Measurements from ENCODE around the gene ACOXL. TPM values are rescaled to one million over a fixed set of nuclear protein-coding genes. Genes with fewer than 3 reads are reported as not detected.

Gene ACOXL
- total RNA-seq, 1 donor from 2014 or later: 0.58 TPM

DNA sequence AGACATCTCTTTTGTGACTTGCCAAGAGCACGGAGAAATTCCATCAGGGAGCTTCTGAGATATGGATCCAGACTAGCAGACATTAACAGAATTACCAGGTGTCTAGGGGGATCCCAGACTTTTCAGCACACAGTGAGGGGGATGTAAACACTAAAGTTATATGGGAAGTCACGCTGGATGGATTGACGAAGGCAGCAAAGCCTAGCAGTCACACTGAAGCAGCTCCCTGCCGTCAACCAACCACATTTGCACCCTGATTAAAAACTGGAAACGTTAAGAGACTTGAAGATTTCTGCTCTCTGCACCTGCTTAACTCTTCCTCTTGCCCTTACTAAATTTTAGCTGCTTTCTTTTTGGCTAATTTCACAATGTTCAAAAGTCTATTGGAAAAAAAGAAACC, 325.9 kb downstream of the ACOXL start:
- no peaks in the 10 kb centered on the region for H3K36me3 ChIP-seq (ENCODE audit: control insufficient read depth, insufficient read depth, low read length)
- TF ChIP-seq, protein P1, sequence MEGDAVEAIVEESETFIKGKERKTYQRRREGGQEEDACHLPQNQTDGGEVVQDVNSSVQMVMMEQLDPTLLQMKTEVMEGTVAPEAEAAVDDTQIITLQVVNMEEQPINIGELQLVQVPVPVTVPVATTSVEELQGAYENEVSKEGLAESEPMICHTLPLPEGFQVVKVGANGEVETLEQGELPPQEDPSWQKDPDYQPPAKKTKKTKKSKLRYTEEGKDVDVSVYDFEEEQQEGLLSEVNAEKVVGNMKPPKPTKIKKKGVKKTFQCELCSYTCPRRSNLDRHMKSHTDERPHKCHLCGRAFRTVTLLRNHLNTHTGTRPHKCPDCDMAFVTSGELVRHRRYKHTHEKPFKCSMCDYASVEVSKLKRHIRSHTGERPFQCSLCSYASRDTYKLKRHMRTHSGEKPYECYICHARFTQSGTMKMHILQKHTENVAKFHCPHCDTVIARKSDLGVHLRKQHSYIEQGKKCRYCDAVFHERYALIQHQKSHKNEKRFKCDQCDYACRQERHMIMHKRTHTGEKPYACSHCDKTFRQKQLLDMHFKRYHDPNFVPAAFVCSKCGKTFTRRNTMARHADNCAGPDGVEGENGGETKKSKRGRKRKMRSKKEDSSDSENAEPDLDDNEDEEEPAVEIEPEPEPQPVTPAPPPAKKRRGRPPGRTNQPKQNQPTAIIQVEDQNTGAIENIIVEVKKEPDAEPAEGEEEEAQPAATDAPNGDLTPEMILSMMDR (IDR thresholded peaks at IDR 0.05; ENCODE audit: insufficient read depth, low read length, poor library complexity, severe bottlenecking): no peak
- H3K27me3 ChIP-seq (ENCODE audit: control insufficient read depth, insufficient read depth, low read length): no peaks in the 10 kb centered on the region

DNA sequence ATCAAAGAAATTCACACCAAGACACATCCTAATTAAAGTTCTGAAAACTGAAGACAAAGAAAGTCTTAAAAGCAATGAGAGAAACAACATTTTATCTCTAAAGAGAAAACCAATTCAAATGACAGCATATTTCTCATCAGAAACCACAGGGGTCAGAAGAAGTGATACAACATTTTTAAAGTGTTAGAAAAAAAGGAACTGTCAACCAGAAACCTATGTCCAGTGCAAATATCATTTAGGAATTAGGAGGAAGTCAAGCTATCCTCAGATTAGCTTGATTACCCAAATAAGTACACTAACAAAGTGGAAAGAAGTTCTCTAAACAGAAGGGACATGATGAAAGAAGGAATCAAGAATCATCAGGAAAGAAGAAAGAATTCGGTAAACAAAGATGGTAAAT, 328.8 kb downstream of the ACOXL start:
- no peaks in the 10 kb centered on the region for H3K36me3 ChIP-seq (ENCODE audit: control insufficient read depth, insufficient read depth, low read length)
- no peak for DNase-seq (ENCODE audit: low read depth)
- H3K27me3 ChIP-seq (ENCODE audit: control insufficient read depth, insufficient read depth, low read length): no peaks in the 10 kb centered on the region
- no peak overlapping the region for H3K4me3 ChIP-seq (ENCODE audit: low read depth, low read length)
- TF ChIP-seq, protein P1 (IDR thresholded peaks at IDR 0.05; ENCODE audit: insufficient read depth, low read length, poor library complexity, severe bottlenecking): no peak

More for the DNA sequence above, 325.9 kb downstream of the ACOXL start:
- DNase-seq (ENCODE audit: low read depth): no peak
- H3K4me3 ChIP-seq (ENCODE audit: low read depth, low read length): no peak overlapping the region

DNA sequence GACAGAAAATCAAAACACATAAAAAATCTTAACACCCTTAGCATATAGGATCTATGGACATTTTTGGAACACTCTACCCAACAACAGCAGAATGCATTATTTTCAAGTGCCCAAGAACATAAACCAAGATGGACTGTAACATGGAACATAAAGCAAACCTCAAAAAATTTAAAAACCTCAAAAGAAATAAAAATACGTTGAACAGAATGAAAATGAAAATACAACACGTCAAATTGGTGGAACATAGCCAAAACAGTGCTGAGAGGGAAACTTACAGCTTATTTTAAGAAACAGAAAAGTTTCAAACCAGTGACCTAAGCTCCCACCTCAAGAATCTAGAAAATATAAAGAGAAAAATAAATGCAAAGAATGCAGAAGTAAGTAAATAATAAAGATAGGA, 330.0 kb downstream of the ACOXL start:
- H3K27me3 ChIP-seq (ENCODE audit: control insufficient read depth, insufficient read depth, low read length): no peaks in the 10 kb centered on the region
- no peak overlapping the region for H3K4me3 ChIP-seq (ENCODE audit: low read depth, low read length)
- no peak for DNase-seq (ENCODE audit: low read depth)
- TF ChIP-seq, protein P1 (IDR thresholded peaks at IDR 0.05; ENCODE audit: insufficient read depth, low read length, poor library complexity, severe bottlenecking): no peak
- no peaks in the 10 kb centered on the region for H3K36me3 ChIP-seq (ENCODE audit: control insufficient read depth, insufficient read depth, low read length)

DNA sequence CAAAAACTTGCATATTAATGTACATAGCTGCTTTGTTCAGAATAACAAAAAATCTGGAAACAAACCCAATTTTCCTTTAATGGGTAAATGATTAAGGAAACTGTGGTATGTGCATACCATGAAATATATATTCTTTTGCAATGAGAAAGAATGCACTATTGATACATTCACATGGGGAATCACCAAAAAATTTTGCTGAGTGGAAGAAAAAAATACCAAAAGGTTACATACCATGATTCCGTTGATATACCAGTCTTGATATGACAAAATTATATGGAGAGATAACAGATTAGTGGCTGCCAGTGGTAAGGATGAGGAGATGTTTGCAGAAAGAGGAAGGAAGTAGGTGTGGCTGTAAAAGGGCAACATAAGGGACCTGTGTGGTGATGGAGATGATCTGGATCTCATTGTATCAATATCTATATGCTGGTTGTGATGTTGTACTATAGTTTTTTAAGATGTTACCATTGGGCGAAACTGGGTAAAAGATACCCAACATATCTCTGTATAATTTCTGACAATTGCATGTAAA, 333.8 kb downstream of the ACOXL start:
- TF ChIP-seq, protein P1 (IDR thresholded peaks at IDR 0.05; ENCODE audit: insufficient read depth, low read length, poor library complexity, severe bottlenecking): no peak
- no peaks in the 10 kb centered on the region for H3K36me3 ChIP-seq (ENCODE audit: control insufficient read depth, insufficient read depth, low read length)
- H3K27me3 ChIP-seq (ENCODE audit: control insufficient read depth, insufficient read depth, low read length): no peaks in the 10 kb centered on the region
- no peak for DNase-seq (ENCODE audit: low read depth)
- H3K4me3 ChIP-seq (ENCODE audit: low read depth, low read length): no peak overlapping the region

DNA sequence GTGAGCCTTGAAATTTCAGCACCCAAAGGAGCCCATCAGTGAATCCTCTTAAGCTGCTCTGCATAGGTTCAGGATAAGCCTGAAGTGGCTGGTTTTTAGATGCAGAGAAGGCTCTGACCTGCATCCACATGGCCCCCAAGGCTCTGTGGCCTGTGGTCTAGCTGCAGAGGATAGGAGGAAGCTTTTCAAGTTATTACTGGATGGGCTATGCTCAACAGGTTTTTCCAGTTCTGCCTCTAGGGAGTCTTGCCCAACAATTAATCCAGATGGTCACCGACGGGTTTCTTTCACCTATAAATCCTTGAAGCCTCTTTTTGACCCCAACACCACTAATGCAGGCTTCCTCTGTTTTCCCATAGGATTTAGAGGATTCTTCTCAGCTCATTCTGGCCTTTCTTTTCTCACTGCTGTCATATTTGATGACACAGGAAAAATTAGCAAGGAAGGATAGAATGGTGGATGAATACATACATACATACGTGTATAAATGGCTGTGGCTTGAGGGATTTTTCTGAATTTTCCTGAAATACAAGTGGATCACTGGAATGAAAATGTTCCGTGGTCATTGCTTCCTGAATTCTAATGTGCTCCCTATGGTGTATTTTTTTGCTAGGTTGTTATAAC, 336.2 kb downstream of the ACOXL start:
- Histone ChIP-seq H3K36me3 (ENCODE audit: control insufficient read depth, insufficient read depth, low read length) (no peaks in the 10 kb centered on the region), H3K27me3 (ENCODE audit: control insufficient read depth, insufficient read depth, low read length) (no peaks in the 10 kb centered on the region), H3K4me3 (ENCODE audit: low read depth, low read length) (no peak overlapping the region)
- TF ChIP-seq, protein P1 (IDR thresholded peaks at IDR 0.05; ENCODE audit: insufficient read depth, low read length, poor library complexity, severe bottlenecking): no peak
- peak; percentile 21 for DNase-seq (ENCODE audit: low read depth)

DNA sequence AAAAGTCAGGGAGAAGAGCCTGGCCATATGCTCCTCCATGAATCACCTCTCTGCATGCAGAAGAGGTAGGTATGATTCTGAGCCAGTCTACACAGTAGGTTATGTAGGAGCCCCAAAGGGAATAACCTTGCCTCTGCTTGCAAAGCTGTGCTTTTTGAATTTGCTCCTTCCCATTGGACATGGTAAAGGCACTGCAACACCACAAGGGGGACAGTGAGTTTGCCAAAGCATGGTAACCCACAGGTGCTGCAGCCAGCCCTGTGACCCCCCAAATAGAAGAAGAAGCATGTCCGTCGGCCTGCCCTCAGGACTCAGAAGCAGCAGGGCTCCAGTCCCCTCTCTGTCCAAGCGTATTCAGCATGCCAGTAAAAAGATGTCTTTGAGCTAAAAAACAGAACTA, 337.3 kb downstream of the ACOXL start:
- Histone ChIP-seq H3K36me3 (ENCODE audit: control insufficient read depth, insufficient read depth, low read length) (no peaks in the 10 kb centered on the region), H3K4me3 (ENCODE audit: low read depth, low read length) (no peak overlapping the region), H3K27me3 (ENCODE audit: control insufficient read depth, insufficient read depth, low read length) (no peaks in the 10 kb centered on the region)
- TF ChIP-seq, protein P1 (IDR thresholded peaks at IDR 0.05; ENCODE audit: insufficient read depth, low read length, poor library complexity, severe bottlenecking): no peak
- no peak for DNase-seq (ENCODE audit: low read depth)

All from kidney epithelial cell (primary cell).